ENCODE results near the gene TMEM131.

Gene TMEM131

DNA sequence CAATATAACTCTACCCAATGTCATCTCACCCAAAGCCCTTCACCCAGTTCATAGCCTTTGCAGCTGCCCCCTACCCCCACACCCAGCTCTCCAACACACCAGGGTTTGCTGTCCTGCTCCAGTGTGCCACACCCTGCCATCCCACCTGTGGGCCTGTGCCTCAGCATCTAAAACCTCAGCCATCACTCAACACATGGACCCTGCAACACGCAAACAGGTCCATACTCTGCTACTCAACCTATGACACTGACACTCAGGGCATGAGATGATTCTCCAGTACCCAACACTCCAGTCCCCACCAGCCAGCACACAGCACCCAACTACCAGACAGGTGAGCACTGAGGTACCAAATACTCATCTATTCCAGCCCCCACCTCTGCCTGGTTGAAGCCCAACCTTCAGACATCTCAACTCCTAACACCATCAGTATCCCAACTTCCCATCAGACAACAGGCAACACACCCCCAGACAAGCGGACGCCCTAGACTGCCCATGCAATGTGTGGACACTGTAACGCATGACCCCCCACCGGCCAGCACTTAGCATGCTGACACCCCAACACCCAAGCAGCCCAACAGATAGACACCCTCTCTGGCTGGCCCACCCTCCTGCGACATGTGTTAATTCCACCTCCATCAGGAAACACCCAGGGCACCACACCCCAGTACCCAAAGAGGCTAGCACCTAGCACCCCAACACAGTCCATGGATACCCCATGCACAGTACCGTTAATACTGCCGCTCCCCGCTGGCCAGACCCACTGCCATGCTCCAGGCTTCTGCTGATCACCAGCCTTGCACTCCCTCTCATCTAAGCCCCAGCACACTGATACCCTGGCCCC is 257.3 kb downstream of the TMEM131 start:
- no peak for DNase-seq (ENCODE audit: low read depth)

DNA sequence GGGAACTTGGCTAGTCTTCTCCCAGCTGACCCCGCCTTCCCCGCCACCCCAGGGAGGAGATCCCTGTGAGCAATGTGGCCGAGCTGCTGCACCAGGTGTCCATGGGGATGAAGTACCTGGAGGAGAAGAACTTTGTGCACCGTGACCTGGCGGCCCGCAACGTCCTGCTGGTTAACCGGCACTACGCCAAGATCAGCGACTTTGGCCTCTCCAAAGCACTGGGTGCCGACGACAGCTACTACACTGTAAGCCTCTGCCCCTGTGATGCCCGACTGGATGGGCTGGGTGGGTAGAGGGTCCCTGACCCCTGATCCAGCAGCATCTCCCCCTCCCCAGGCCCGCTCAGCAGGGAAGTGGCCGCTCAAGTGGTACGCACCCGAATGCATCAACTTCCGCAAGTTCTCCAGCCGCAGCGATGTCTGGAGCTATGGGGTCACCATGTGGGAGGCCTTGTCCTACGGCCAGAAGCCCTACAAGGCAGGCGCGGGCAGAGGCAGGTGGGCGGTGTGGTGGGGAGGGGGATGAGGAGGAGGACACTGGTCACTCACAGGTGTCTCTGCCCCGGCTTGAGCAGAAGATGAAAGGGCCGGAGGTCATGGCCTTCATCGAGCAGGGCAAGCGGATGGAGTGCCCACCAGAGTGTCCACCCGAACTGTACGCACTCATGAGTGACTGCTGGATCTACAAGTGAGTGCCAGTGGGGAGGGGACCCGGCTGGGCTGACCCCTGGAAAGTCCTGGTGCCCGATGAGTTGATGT is 258.1 kb downstream of the TMEM131 start:
- DNase-seq (ENCODE audit: low read depth) = no peak

- DNase-seq (ENCODE audit: low read depth) = no peak
Measured at GRCh38 chr2:97736608-97737330, 259.0 kb downstream of the TMEM131 start.

- DNase-seq (ENCODE audit: low read depth) = no peak
Measured at GRCh38 chr2:97736185-97736584, 259.6 kb downstream of the TMEM131 start.

GRCh38 chr2:97735161-97735561 is 260.6 kb downstream of the TMEM131 start:
- DNase-seq (ENCODE audit: low read depth) = no peak

GRCh38 chr2:97734061-97735051 is 261.4 kb downstream of the TMEM131 start:
- DNase-seq (ENCODE audit: low read depth) = no peak

- no peak for DNase-seq (ENCODE audit: low read depth)
Measured at GRCh38 chr2:97733341-97734035, 262.3 kb downstream of the TMEM131 start.

DNA sequence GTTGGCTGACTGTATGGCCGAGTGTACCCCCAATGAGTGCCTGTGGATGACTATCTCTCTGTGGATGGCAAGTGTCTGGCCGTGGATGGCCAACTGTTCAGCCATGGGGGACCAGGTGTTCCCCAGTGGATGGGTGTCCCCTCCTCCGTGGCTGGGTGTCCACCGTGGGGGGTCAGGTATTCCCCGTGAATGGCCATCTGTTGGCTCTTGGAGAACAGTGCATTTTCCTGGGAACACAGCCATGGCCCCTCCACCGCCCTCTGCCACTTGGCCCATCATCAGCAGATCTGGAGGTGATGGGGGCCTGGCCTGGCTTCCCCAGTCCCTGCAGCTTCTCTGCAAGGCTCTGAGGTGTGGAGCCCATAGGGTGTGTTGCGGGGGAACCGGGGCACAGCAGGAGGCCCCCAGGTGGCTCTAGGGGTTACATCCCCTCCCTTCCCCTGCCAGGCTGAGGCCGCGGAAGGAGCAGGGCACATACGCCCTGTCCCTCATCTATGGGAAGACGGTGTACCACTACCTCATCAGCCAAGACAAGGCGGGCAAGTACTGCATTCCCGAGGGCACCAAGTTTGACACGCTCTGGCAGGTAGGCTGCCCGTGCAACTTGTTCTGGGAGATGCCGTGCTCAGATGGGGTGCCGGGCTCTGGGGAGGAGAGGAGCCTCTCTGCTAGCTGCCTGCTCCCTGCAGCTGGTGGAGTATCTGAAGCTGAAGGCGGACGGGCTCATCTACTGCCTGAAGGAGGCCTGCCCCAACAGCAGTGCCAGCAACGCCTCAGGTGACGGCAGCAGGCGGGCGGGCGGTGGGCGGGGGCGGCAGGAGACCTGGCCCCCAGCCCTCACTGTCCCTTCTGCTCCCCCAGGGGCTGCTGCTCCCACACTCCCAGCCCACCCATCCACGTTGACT is 263.1 kb downstream of the TMEM131 start:
- DNase-seq (ENCODE audit: low read depth) = no peak

DNA sequence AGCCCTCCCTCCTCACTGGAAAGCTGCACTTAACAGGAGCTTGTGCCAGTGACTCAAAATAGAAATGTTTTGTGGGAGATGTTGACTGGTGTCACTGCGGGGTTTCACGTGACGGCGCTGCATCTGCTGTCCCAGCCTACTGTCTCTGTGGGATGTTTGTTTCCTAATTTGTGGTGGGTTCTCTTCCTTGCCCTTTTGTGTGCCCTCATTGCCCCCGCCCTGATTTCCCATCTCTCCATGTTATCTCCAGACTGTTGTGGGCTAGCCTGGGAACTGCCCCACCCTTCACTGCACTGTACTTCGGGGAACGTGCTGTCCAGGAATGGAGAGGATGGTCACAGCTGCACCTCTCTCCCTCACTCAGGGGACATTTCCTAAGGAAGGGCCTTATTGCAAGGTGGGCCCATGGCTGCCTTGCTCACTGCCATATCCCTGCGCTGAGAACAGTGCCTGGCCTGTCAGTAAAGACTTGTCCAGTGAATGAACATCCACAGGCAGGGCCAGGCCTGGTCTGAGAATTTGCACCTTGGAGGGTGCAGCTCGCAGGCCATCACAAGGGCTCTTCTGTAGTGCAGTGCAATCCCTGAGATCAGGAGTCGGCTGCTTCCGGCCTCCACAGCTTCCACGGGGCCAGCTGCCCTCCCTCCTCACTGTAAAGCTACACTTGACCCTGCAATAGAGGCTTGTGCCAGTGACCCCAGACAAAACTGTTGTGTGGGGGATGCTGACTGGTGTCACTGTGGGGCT is 264.3 kb downstream of the TMEM131 start:
- no peak for DNase-seq (ENCODE audit: low read depth)

- DNase-seq (ENCODE audit: low read depth) = no peak
Measured at GRCh38 chr2:97730245-97730644, 265.5 kb downstream of the TMEM131 start.

- no peak for DNase-seq (ENCODE audit: low read depth)
Measured at GRCh38 chr2:97728091-97728731, 267.5 kb downstream of the TMEM131 start.

- no peak for DNase-seq (ENCODE audit: low read depth)
Measured at GRCh38 chr2:97727296-97727695, 268.5 kb downstream of the TMEM131 start.

DNA sequence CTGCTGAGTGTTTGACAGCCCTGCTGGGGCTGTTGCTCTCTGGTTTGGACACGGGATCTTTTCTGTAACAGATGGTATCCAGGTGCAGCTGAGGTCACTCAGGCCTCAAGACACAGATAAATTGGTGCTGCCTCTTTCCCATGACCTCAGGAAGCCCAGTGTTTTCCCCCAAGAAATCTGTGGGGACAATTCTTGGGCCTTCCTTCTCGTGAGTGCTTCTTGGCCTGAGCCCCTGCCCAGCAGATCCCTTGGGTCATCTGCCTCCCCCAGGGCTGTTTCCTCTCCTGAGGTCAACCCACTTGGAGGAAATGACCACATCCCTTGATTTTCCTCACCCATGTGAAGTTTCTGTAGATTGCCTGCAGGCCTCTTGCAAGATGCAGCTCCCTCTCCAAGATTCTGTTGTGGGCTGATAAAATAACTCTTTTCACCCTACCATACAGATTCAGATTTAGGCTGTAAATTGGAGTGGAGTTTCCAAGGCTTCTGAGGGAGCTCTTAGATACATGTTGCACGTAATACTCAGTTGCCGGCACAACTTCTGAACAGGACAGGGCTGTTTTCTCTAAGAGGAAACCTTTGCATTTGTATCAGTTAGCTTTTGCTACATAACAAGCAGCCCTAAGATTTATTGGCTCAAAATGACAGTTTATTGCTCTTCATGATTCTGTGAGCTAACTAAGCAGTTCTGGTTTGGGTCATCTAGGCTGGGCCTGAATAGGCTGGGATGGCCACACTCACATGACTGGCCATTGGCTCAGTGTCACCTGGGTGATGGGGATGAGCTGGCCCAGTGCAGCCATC is 269.3 kb downstream of the TMEM131 start:
- DNase-seq (ENCODE audit: low read depth) = no peak

DNA sequence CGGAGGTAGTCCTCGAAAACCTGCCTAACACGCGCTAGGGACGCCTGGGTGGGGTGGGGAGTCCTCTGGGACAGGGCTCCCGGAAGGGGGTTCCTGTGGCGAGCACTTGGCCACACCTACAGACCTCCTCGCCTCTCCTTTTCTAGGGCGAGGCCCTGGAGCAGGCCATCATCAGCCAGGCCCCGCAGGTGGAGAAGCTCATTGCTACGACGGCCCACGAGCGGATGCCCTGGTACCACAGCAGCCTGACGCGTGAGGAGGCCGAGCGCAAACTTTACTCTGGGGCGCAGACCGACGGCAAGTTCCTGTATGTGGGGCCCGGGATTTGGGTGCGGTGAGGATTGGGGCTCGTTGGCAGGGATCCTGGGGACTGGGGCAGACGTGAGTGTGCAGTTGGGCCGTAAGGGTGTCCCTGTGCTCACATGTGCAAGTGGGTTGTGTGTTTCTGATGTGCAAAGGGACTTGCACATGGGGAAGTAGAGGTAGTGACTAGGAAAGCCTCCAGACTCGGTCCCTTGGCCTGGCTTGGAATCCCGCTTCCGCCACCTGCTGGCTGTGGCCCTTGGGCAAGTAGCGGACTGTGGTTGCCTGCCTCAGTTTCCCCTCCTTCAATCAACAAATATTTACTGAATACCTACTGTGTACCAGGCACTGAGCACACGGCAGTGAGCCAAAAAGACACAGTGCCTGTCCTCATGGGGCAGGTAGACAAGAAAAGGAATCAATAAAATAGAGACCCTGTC is 270.6 kb downstream of the TMEM131 start:
- DNase-seq (ENCODE audit: low read depth) = no peak

GRCh38 chr2:97724501-97724900 is 271.2 kb downstream of the TMEM131 start:
- no peak for DNase-seq (ENCODE audit: low read depth)

DNA sequence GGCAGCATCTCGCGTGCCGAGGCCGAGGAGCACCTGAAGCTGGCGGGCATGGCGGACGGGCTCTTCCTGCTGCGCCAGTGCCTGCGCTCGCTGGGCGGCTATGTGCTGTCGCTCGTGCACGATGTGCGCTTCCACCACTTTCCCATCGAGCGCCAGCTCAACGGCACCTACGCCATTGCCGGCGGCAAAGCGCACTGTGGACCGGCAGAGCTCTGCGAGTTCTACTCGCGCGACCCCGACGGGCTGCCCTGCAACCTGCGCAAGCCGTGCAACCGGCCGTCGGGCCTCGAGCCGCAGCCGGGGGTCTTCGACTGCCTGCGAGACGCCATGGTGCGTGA is 271.7 kb downstream of the TMEM131 start:
- DNase-seq (ENCODE audit: low read depth) = no peak

Measured in activated T-cell treated with anti-CD3 and anti-CD28 coated beads for 48 hours (primary cell).